HEK293 (cell line): ENCODE measurements around the gene PLS3.
A peak's percentile ranks its signal among the peaks of the same experiment; 100 is the strongest.

Experiments used
- SCRT1 ChIP-seq: fragments of 450-650 bp; formaldehyde crosslinking; IDR thresholded peaks from 2 replicates; pipeline ENCODE4 v1.5.1; 2016; ENCODE audit warnings: missing biosample characterization, missing genetic modification characterization, borderline replicate concordance
- ZEB2 ChIP-seq: fragments of 450-650 bp; formaldehyde crosslinking; IDR thresholded peaks from 2 replicates; pipeline ENCODE4 v1.5.1; 2016; ENCODE audit warnings: missing biosample characterization, missing genetic modification characterization
- ZNF10 ChIP-seq: fragments of 450-650 bp; formaldehyde crosslinking; IDR thresholded peaks from 2 replicates; pipeline ENCODE4 v1.5.1; 2017; ENCODE audit warnings: missing biosample characterization, missing genetic modification characterization
- ZNF121 ChIP-seq: fragments of 450-650 bp; formaldehyde crosslinking; IDR thresholded peaks from 2 replicates; pipeline ENCODE4 v1.5.1; 2016; ENCODE audit warnings: missing biosample characterization, missing genetic modification characterization
- ZNF174 ChIP-seq: fragments of 450-650 bp; formaldehyde crosslinking; IDR thresholded peaks from 2 replicates; pipeline ENCODE4 v1.5.0; 2017; ENCODE audit warnings: missing biosample characterization, mild to moderate bottlenecking, missing genetic modification characterization
- ZNF23 ChIP-seq: fragments of 450-650 bp; formaldehyde crosslinking; IDR thresholded peaks from 2 replicates; pipeline ENCODE4 v1.5.1; 2016; ENCODE audit warnings: missing biosample characterization, missing genetic modification characterization, borderline replicate concordance
- ZNF311 ChIP-seq: fragments of 450-650 bp; formaldehyde crosslinking; IDR thresholded peaks from 2 replicates; pipeline ENCODE4 v1.5.1; 2017; ENCODE audit warnings: missing biosample characterization, missing genetic modification characterization, borderline replicate concordance
- ZNF548 ChIP-seq: fragments of 450-650 bp; formaldehyde crosslinking; IDR thresholded peaks from 2 replicates; pipeline ENCODE4 v1.5.1; 2016; ENCODE audit warnings: missing biosample characterization, missing genetic modification characterization
- ZNF626 ChIP-seq: fragments of 450-650 bp; sonication (Bioruptor Pico); formaldehyde crosslinking; IDR thresholded peaks from 2 replicates; pipeline ENCODE4 v1.5.1; 2018; ENCODE audit warnings: missing biosample characterization, missing genetic modification characterization, inconsistent platforms
- ZNF747 ChIP-seq: fragments of 450-650 bp; formaldehyde crosslinking; IDR thresholded peaks from 2 replicates; pipeline ENCODE4 v1.5.1; 2016; ENCODE audit warnings: missing biosample characterization, missing genetic modification characterization
- TF ChIP-seq, protein P1 (sequence below): fragments of 450-650 bp; formaldehyde crosslinking; IDR thresholded peaks from 2 replicates; pipeline ENCODE4 v1.5.1; 2016; ENCODE audit warnings: missing biosample characterization, missing genetic modification characterization
- TF ChIP-seq, protein P2 (sequence below): fragments of 450-650 bp; formaldehyde crosslinking; IDR thresholded peaks from 2 replicates; pipeline ENCODE4 v1.5.1; 2016; ENCODE audit warnings: missing biosample characterization, missing genetic modification characterization, low read depth
- TF ChIP-seq, protein P3 (sequence below): fragments of 450-650 bp; formaldehyde crosslinking; IDR thresholded peaks from 2 replicates; pipeline ENCODE4 v1.5.1; 2016; ENCODE audit warnings: missing biosample characterization, missing genetic modification characterization, low read depth

DNA sequence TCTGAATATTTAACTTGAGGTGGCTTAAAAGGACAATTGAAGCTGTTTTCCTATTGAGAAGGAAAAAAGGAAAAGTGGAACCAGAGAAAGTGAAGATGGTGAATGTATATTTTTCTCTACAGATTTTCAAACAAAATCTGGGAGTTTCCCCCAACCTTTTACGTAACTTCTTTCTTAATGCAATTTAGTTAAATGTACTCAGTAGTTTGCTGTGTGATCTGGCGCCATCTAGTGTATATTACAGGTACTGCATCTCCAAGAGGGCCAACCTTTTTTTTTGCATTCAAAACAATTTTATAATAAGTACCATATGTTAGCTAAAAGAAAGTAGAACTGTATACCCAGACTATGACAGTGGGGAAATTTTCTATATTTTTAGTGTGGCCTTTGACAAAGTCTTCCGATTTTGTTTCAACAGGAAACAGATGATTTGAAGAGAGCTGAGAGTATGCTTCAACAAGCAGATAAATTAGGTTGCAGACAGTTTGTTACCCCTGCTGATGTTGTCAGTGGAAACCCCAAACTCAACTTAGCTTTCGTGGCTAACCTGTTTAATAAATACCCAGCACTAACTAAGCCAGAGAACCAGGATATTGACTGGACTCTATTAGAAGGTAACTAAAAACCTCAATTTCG is 82.0 kb downstream of the PLS3 start:
- TF ChIP-seq, protein P1, sequence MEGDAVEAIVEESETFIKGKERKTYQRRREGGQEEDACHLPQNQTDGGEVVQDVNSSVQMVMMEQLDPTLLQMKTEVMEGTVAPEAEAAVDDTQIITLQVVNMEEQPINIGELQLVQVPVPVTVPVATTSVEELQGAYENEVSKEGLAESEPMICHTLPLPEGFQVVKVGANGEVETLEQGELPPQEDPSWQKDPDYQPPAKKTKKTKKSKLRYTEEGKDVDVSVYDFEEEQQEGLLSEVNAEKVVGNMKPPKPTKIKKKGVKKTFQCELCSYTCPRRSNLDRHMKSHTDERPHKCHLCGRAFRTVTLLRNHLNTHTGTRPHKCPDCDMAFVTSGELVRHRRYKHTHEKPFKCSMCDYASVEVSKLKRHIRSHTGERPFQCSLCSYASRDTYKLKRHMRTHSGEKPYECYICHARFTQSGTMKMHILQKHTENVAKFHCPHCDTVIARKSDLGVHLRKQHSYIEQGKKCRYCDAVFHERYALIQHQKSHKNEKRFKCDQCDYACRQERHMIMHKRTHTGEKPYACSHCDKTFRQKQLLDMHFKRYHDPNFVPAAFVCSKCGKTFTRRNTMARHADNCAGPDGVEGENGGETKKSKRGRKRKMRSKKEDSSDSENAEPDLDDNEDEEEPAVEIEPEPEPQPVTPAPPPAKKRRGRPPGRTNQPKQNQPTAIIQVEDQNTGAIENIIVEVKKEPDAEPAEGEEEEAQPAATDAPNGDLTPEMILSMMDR (tag by site-specific recombination), result peak; percentile 47; the same call in 1 of the 2 replicates
- TF ChIP-seq ZNF626 (tag by site-specific recombination) (no peak), ZNF548 (tag by site-specific recombination) (no peak), ZNF311 (tag by site-specific recombination) (no peak), ZNF747 (no peak), ZNF174 (tag by site-specific recombination) (no peak), ZNF121 (no peak), SCRT1 (tag by site-specific recombination) (no peak), ZNF23 (tag by site-specific recombination) (no peak), ZEB2 (tag by site-specific recombination) (no peak), ZNF10 (tag by site-specific recombination) (no peak)
- TF ChIP-seq, protein P2, sequence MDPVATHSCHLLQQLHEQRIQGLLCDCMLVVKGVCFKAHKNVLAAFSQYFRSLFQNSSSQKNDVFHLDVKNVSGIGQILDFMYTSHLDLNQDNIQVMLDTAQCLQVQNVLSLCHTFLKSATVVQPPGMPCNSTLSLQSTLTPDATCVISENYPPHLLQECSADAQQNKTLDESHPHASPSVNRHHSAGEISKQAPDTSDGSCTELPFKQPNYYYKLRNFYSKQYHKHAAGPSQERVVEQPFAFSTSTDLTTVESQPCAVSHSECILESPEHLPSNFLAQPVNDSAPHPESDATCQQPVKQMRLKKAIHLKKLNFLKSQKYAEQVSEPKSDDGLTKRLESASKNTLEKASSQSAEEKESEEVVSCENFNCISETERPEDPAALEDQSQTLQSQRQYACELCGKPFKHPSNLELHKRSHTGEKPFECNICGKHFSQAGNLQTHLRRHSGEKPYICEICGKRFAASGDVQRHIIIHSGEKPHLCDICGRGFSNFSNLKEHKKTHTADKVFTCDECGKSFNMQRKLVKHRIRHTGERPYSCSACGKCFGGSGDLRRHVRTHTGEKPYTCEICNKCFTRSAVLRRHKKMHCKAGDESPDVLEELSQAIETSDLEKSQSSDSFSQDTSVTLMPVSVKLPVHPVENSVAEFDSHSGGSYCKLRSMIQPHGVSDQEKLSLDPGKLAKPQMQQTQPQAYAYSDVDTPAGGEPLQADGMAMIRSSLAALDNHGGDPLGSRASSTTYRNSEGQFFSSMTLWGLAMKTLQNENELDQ, result no peak
- TF ChIP-seq, protein P3, sequence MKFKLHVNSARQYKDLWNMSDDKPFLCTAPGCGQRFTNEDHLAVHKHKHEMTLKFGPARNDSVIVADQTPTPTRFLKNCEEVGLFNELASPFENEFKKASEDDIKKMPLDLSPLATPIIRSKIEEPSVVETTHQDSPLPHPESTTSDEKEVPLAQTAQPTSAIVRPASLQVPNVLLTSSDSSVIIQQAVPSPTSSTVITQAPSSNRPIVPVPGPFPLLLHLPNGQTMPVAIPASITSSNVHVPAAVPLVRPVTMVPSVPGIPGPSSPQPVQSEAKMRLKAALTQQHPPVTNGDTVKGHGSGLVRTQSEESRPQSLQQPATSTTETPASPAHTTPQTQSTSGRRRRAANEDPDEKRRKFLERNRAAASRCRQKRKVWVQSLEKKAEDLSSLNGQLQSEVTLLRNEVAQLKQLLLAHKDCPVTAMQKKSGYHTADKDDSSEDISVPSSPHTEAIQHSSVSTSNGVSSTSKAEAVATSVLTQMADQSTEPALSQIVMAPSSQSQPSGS (tag by site-specific recombination), result no peak
